Thoracic aorta (tissue), 2 donors: ENCODE measurements around the gene DDTL. TPM values are rescaled to one million over a fixed set of nuclear protein-coding genes. Genes with fewer than 3 reads are reported as not detected.

Experiments
- ATAC-seq: fragments of 150-250 bp; one replicate; pipeline ENCODE4 v1.8.0; 2017; ENCODE audit warnings: low read depth; ENCODE audit not compliant: insufficient number of reproducible peaks, low FRiP score
- DNase-seq: peaks from one replicate; pipeline ENCODE4 v3.0.0-alpha.2; 2020; ENCODE audit warnings: low spot score
- H3K27ac ChIP-seq, 2 donors: fragments of 200-600 bp; sonication (generic); 1 replicate in 1 of 2; 2 replicates in 1 of 2; pipeline ENCODE4 v1.5.1; 2016; ENCODE audit warnings: mild to moderate bottlenecking in 2 of 2, moderate library complexity in 2 of 2
- H3K27me3 ChIP-seq: fragments of 200-600 bp; sonication (generic); replicated peaks from 2 replicates; pipeline ENCODE4 v1.6.0; 2016; ENCODE audit warnings: mild to moderate bottlenecking; ENCODE audit not compliant: insufficient read depth
- H3K36me3 ChIP-seq: fragments of 200-600 bp; sonication (generic); one replicate; pipeline ENCODE4 v1.5.1; 2016
- H3K4me1 ChIP-seq, 2 donors: fragments of 200-600 bp; sonication (generic); 1 replicate in 1 of 2; 2 replicates in 1 of 2; pipeline versions ENCODE4 v1.5.1 to v1.6.0; 2016; ENCODE audit warnings: low read depth in 2 of 2, mild to moderate bottlenecking in 1 of 2; ENCODE audit not compliant: control insufficient read depth in 1 of 2
- H3K4me3 ChIP-seq: fragments of 200-600 bp; sonication (generic); 2 replicates; pipeline ENCODE4 v1.5.1; 2016; ENCODE audit warnings: mild to moderate bottlenecking
- H3K9me3 ChIP-seq: fragments of 200-600 bp; sonication (generic); 2 replicates; pipeline ENCODE4 v1.5.1; 2016
- CTCF ChIP-seq: fragments of 200-600 bp; sonication (generic); IDR thresholded peaks from one replicate; pipeline ENCODE4 v1.5.1; 2019; ENCODE audit warnings: antibody characterized with exemption
- total RNA-seq, 2 donors: library from RNA; depleted of rRNA; stranded (reverse); fragments of >200 nt; gene quantifications; one replicate each; pipeline versions ENCODE4 v1.1.0 to v1.2.3, GENCODE V29; 2016

Gene DDTL
- total RNA-seq, 2 donors from 2014 or later = 5.4 TPM; not detected in 1

- DNase-seq (no peak), ATAC-seq (no peak)
- Histone ChIP-seq H3K27me3 (no peaks in the 10 kb centered on the region), H3K27ac (peak overlapping the region; percentile 42 to 74), H3K4me3 (peak overlapping the region; percentile 91), H3K4me1 (peaks cover 10 to 18% of the 10 kb centered on the region in 2 donors), H3K36me3 (no peaks in the 10 kb centered on the region), H3K9me3 (no peaks in the 10 kb centered on the region)
- no peak for TF ChIP-seq CTCF
Measured at GRCh38 chr22:24011735-24012068, 45.0 kb downstream of the DDTL start.

- ATAC-seq (no peak), DNase-seq (no peak)
- Histone ChIP-seq H3K27ac (no peak overlapping the region), H3K4me3 (no peak overlapping the region), H3K27me3 (no peaks in the 10 kb centered on the region), H3K4me1 (peaks cover 10 to 18% of the 10 kb centered on the region in 2 donors), H3K36me3 (no peaks in the 10 kb centered on the region), H3K9me3 (no peaks in the 10 kb centered on the region)
- TF ChIP-seq CTCF = no peak
Measured at GRCh38 chr22:24016156-24016555, 49.5 kb downstream of the DDTL start.

DNA sequence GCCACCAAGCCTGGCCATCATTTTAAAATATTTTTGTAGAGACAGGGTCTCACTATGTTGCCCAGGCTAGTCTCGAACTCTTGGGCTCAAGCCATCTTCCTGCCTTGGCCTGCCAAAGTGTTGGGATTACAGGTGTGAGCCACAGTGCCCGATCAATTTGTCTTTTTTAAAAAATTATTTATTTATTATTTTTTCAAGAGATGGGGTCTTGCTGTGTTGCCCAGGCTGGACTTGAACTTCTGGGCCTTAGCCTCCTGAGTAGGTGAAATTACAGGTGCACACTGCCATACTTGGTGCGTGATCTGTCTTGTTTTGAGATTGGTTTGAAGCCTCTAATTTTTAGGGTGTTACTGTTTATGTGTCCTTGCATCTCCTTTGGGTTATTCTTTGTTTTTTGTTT, 54.6 kb downstream of the DDTL start:
- DNase-seq (no peak), ATAC-seq (no peak)
- Histone ChIP-seq H3K27me3 (no peaks in the 10 kb centered on the region), H3K9me3 (no peaks in the 10 kb centered on the region), H3K27ac (no peak overlapping the region), H3K36me3 (no peaks in the 10 kb centered on the region), H3K4me3 (no peak overlapping the region), H3K4me1 (peaks cover 7 to 11% of the 10 kb centered on the region in 2 donors)
- TF ChIP-seq CTCF = no peak

Other genes with a start within 250 kb of the DDTL start
- 10 to 100 TPM in 1 of 2 donors, 1 to 10 TPM in 1; 8.4 to 13.8 TPM for gene ZNF70, start 215.8 kb upstream of the DDTL start, total RNA-seq
- not detected for gene VPREB3, start 212.5 kb upstream of the DDTL start, total RNA-seq
- gene C22orf15, start 203.9 kb upstream of the DDTL start, total RNA-seq = not detected
- 10 to 100 TPM in 1 of 2 donors, not detected in 1; 19.4 TPM for gene CHCHD10, start 198.9 kb upstream of the DDTL start, total RNA-seq
- 10 to 100 TPM in 1 of 2 donors, 1 to 10 TPM in 1; 2.0 to 10.2 TPM for gene MMP11, start 194.0 kb upstream of the DDTL start, total RNA-seq
- gene SMARCB1, start 179.9 kb upstream of the DDTL start, total RNA-seq = 10 to 100 TPM; 43.5 to 50.0 TPM
- gene DERL3, start 127.9 kb upstream of the DDTL start, total RNA-seq = 1 to 10 TPM; 2.5 to 3.0 TPM
- 10 to 100 TPM in 1 of 2 donors, 1 to 10 TPM in 1; 9.2 to 25.5 TPM for gene SLC2A11, start 109.0 kb upstream of the DDTL start, total RNA-seq
- gene MIF, start 72.5 kb upstream of the DDTL start, total RNA-seq = 100 to 1,000 TPM; 152 to 157 TPM
- 1 to 10 TPM in 1 of 2 donors, not detected in 1; 3.6 TPM for gene GSTT2B, start 5.7 kb upstream of the DDTL start, total RNA-seq
- gene DDT, start 7.6 kb downstream of the DDTL start, total RNA-seq = 10 to 100 TPM; 38.8 to 45.5 TPM
- gene GSTT2, start 13.2 kb downstream of the DDTL start, total RNA-seq = not detected
- not detected for gene GSTT4, start 38.6 kb downstream of the DDTL start, total RNA-seq
- gene CABIN1, start 44.4 kb downstream of the DDTL start, total RNA-seq = 10 to 100 TPM; 77.7 to 91.5 TPM
- gene SUSD2, start 214.6 kb downstream of the DDTL start, total RNA-seq = 10 to 100 TPM; 16.8 to 43.2 TPM